HG03565 (cell line): Measurements from ENCODE around the gene CD44.

Experiments
- ATAC-seq: cut with Tn5 transposase; IDR thresholded peaks from one replicate; pipeline ENCODE4 v1.9.1; 2021; ENCODE audit warnings: mild to moderate bottlenecking, moderate library complexity; ENCODE audit not compliant: unreplicated experiment

Gene CD44

GRCh38 chr11:35250621-35251020, 111.7 kb downstream of the CD44 start:
- no peak for ATAC-seq

GRCh38 chr11:35253237-35253636, 114.3 kb downstream of the CD44 start:
- no peak for ATAC-seq

GRCh38 chr11:35255514-35255913, 116.5 kb downstream of the CD44 start:
- no peak for ATAC-seq

- ATAC-seq: no peak
These were observed 117.3 kb downstream of the CD44 start for GRCh38 chr11:35256296-35256695.

GRCh38 chr11:35257281-35257680, 118.3 kb downstream of the CD44 start:
- peak; percentile 99 for ATAC-seq

- ATAC-seq: no peak
These were observed 120.6 kb downstream of the CD44 start for GRCh38 chr11:35259529-35259928.

- no peak for ATAC-seq
These were observed 121.5 kb downstream of the CD44 start for GRCh38 chr11:35260342-35260985.

GRCh38 chr11:35261197-35261596, 122.2 kb downstream of the CD44 start:
- no peak for ATAC-seq

- no peak for ATAC-seq
These were observed 123.1 kb downstream of the CD44 start for GRCh38 chr11:35262056-35262455.

- no peak for ATAC-seq
These were observed 123.8 kb downstream of the CD44 start for GRCh38 chr11:35262735-35263134.

GRCh38 chr11:35265755-35266454, 126.9 kb downstream of the CD44 start:
- ATAC-seq: no peak

- ATAC-seq: no peak
These were observed 128.5 kb downstream of the CD44 start for GRCh38 chr11:35267504-35267903.

GRCh38 chr11:35270342-35270741, 131.4 kb downstream of the CD44 start:
- ATAC-seq: no peak

- ATAC-seq: no peak
These were observed 132.1 kb downstream of the CD44 start for GRCh38 chr11:35271031-35271430.

- ATAC-seq: peak; percentile 84
These were observed 133.5 kb downstream of the CD44 start for GRCh38 chr11:35272391-35272902.

- no peak for ATAC-seq
These were observed 136.2 kb downstream of the CD44 start for GRCh38 chr11:35274909-35275785.

- no peak for ATAC-seq
These were observed 136.8 kb downstream of the CD44 start for GRCh38 chr11:35275786-35276170.

- no peak for ATAC-seq
These were observed 137.6 kb downstream of the CD44 start for GRCh38 chr11:35276396-35277145.

- ATAC-seq: no peak
These were observed 138.9 kb downstream of the CD44 start for GRCh38 chr11:35277827-35278226.

- ATAC-seq: no peak
These were observed 141.8 kb downstream of the CD44 start for GRCh38 chr11:35280727-35281126.

GRCh38 chr11:35281169-35281688, 142.3 kb downstream of the CD44 start:
- no peak for ATAC-seq
